Muscle layer of colon (tissue), 2 donors: ENCODE results near the gene SERPINE2.

Source experiments
- H3K27ac ChIP-seq: one replicate; pipeline ENCODE4 v1.7.0; 2013; ENCODE audit warnings: low read depth, mild to moderate bottlenecking, low read length, moderate library complexity
- H3K27me3 ChIP-seq, 2 donors: one replicate each; pipeline ENCODE4 v1.7.0; 2013; ENCODE audit warnings: low read length in 2 of 2, mild to moderate bottlenecking in 2 of 2; ENCODE audit not compliant: insufficient read depth in 2 of 2, control insufficient read depth in 1 of 2
- H3K36me3 ChIP-seq: one replicate; pipeline ENCODE4 v1.7.0; 2013; ENCODE audit warnings: mild to moderate bottlenecking, low read length; ENCODE audit not compliant: insufficient read depth
- H3K4me1 ChIP-seq: one replicate; pipeline ENCODE4 v1.7.0; 2013; ENCODE audit warnings: mild to moderate bottlenecking, low read length; ENCODE audit not compliant: insufficient read depth
- H3K4me3 ChIP-seq, 2 donors: one replicate each; pipeline ENCODE4 v1.7.0; 2013; ENCODE audit warnings: low read length in 2 of 2, low read depth in 1 of 2, mild to moderate bottlenecking in 1 of 2, moderate library complexity in 1 of 2
- H3K9ac ChIP-seq: one replicate; pipeline ENCODE4 v1.7.0; 2013; ENCODE audit warnings: low read length
- H3K9me3 ChIP-seq: one replicate; pipeline ENCODE4 v1.7.0; 2013; ENCODE audit warnings: mild to moderate bottlenecking, low read length
- donor health status: abdominal sarcoma.
- donor health status: Adenocarcinoma of cecum.

SERPINE2 gene, protein sequence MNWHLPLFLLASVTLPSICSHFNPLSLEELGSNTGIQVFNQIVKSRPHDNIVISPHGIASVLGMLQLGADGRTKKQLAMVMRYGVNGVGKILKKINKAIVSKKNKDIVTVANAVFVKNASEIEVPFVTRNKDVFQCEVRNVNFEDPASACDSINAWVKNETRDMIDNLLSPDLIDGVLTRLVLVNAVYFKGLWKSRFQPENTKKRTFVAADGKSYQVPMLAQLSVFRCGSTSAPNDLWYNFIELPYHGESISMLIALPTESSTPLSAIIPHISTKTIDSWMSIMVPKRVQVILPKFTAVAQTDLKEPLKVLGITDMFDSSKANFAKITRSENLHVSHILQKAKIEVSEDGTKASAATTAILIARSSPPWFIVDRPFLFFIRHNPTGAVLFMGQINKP

GRCh38 chr2:224039080-224039769 lies at the start of gene SERPINE2:
TSS of gene SERPINE2 (minus strand) at chr2:224039286. CDS start at chr2:224001900, 37,386 bp downstream.
- Histone ChIP-seq H3K9ac (no peak within 1 kb of the TSS), H3K27me3 (peaks cover 14 to 28% of the 10 kb centered on the region in 2 donors), H3K27ac (no peak within 1 kb of the TSS), H3K9me3 (no peaks in the 10 kb centered on the region), H3K36me3 (no peaks in the 10 kb centered on the region), H3K4me1 (peaks cover 4% of the 10 kb centered on the region), H3K4me3 (peak within 1 kb of the TSS; percentile 38)

GRCh38 chr2:224086226-224086914 lies 47.3 kb upstream of the SERPINE2 start:
- Histone ChIP-seq H3K27ac (no peak overlapping the region), H3K4me1 (no peaks in the 10 kb centered on the region), H3K27me3 (no peaks in the 10 kb centered on the region), H3K36me3 (no peaks in the 10 kb centered on the region), H3K9me3 (no peaks in the 10 kb centered on the region), H3K4me3 (no peak overlapping the region), H3K9ac (no peak overlapping the region)

GRCh38 chr2:224085811-224086210 lies 46.7 kb upstream of the SERPINE2 start:
- H3K27ac ChIP-seq: no peak overlapping the region

GRCh38 chr2:224085246-224085645 lies 46.2 kb upstream of the SERPINE2 start:
- Histone ChIP-seq H3K9ac (no peak overlapping the region), H3K9me3 (no peaks in the 10 kb centered on the region), H3K4me3 (no peak overlapping the region), H3K27ac (no peak overlapping the region), H3K36me3 (no peaks in the 10 kb centered on the region), H3K27me3 (no peaks in the 10 kb centered on the region), H3K4me1 (no peaks in the 10 kb centered on the region)

More at GRCh38 chr2:224085811-224086210, 46.7 kb upstream of the SERPINE2 start:
- Histone ChIP-seq H3K4me3 (no peak overlapping the region), H3K36me3 (no peaks in the 10 kb centered on the region), H3K9ac (no peak overlapping the region), H3K9me3 (no peaks in the 10 kb centered on the region), H3K4me1 (no peaks in the 10 kb centered on the region), H3K27me3 (no peaks in the 10 kb centered on the region)

- no peaks in the 10 kb centered on the region for H3K4me1 ChIP-seq
- no peaks in the 10 kb centered on the region for H3K27me3 ChIP-seq
- no peak overlapping the region for H3K9ac ChIP-seq
- H3K27ac ChIP-seq: no peak overlapping the region
- no peaks in the 10 kb centered on the region for H3K9me3 ChIP-seq
- H3K4me3 ChIP-seq: no peak overlapping the region
- no peaks in the 10 kb centered on the region for H3K36me3 ChIP-seq
Observed at GRCh38 chr2:224084266-224084892, 45.3 kb upstream of the SERPINE2 start.

DNA sequence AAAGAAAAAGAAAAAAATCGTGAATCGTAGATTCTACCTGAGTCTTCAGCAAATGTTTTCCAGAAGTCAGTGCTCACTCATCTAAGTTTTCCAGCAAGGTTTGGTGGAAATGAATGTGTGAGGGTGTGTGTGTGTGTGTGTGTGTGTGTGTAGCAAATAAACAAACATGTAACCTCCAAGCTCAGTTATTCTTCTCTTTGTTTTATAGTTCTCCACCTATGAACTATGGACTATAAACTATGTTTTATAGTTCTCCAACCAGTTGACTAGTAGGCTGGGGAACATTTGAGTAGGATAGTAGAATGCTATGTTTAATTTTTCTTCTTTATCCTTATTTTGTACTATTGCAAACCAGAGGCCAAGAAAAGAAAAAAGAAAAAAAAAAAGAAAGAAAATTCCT lies 44.6 kb upstream of the SERPINE2 start:
- Histone ChIP-seq H3K4me3 (no peak overlapping the region), H3K27ac (no peak overlapping the region), H3K36me3 (no peaks in the 10 kb centered on the region), H3K9me3 (no peaks in the 10 kb centered on the region), H3K4me1 (no peaks in the 10 kb centered on the region), H3K27me3 (no peaks in the 10 kb centered on the region), H3K9ac (no peak overlapping the region)

DNA sequence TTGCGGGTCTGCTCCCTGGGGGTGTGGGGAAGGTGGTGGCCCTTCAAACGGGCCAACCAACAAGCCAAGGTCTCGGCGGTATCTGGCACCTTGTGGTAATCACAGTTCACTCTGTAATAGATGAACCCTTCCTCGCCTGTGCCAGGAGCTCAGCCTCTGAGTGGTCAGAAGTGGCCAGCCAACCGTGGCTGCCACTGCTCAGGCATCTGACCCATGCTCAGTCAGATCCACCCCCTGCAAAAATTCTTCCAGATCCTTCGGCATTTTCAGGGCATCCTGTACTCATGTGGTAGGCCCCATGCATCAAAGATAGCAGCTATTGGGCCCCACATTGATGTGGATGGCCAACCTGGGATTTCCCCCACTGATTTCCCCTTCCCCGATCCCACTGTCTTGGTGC lies 39.6 kb upstream of the SERPINE2 start:
- Histone ChIP-seq H3K4me3 (no peak overlapping the region), H3K27me3 (no peaks in the 10 kb centered on the region), H3K4me1 (no peaks in the 10 kb centered on the region), H3K9ac (no peak overlapping the region), H3K27ac (no peak overlapping the region), H3K9me3 (no peaks in the 10 kb centered on the region), H3K36me3 (no peaks in the 10 kb centered on the region)

DNA sequence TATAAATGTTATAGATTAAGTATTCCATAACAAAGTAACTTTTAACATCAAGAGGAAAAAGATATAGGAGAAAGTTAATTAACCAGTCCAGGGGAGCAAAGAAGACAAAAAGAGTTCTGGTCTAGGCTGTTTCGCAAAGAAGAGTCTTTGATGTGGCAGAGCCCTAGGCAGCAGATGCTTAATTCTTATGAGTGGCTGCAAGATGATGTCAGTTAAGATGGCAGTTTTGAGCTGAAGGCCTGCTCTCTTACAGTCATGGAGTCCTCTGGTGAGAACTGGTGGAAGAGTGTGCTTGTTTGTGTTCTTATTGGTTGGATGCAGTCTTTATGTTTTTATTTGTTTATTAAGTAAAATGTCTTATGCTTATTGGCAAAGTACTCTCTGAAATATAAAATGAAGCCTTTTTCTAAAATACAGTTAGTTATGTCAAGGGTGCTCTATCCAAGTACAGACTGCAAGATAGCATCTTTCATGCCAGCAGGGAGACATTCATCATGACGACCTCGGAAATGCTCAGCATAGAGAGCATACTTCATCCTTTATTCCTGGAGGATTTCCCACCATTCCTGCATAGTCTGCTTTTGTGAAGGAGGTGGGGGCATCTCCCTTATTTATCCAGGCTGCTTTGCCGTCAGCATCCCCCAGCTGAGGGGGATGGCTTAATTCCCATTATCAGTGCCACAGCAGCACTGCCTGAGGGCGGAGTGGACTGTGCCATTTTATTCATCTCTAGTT lies 38.9 kb upstream of the SERPINE2 start:
- no peak overlapping the region for H3K9ac ChIP-seq

DNA sequence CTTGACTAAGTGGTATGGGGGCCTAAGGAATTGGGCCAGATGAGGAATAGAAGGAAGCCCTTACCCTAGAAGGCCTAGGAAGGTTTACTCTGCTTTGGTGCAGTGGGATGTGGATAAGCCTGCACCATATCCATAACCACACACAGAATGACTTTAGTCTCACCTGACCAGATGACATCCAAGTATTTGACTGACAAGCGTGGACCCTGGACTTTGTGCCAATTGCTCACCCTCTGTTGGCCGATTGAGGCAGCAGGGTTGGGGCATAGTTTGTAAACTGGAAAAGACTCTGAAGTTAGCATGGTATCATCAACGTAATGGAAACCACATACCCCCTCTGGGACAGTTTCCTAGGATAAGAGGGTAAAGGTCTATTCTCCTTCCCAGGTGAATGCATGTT lies 36.5 kb upstream of the SERPINE2 start:
- no peak overlapping the region for H3K9ac ChIP-seq
- no peaks in the 10 kb centered on the region for H3K9me3 ChIP-seq
- no peak overlapping the region for H3K27ac ChIP-seq
- H3K27me3 ChIP-seq: no peaks in the 10 kb centered on the region
- no peak overlapping the region for H3K4me3 ChIP-seq
- H3K4me1 ChIP-seq: no peaks in the 10 kb centered on the region
- no peaks in the 10 kb centered on the region for H3K36me3 ChIP-seq

More for the DNA sequence above, 38.9 kb upstream of the SERPINE2 start:
- no peaks in the 10 kb centered on the region for H3K4me1 ChIP-seq
- H3K27me3 ChIP-seq: no peaks in the 10 kb centered on the region
- no peak overlapping the region for H3K27ac ChIP-seq
- H3K36me3 ChIP-seq: no peaks in the 10 kb centered on the region
- no peak overlapping the region for H3K4me3 ChIP-seq
- no peaks in the 10 kb centered on the region for H3K9me3 ChIP-seq

GRCh38 chr2:224073676-224074075 lies 34.6 kb upstream of the SERPINE2 start:
- no peaks in the 10 kb centered on the region for H3K27me3 ChIP-seq
- no peaks in the 10 kb centered on the region for H3K4me1 ChIP-seq
- H3K27ac ChIP-seq: no peak overlapping the region
- H3K9ac ChIP-seq: no peak overlapping the region
- no peaks in the 10 kb centered on the region for H3K9me3 ChIP-seq
- H3K36me3 ChIP-seq: no peaks in the 10 kb centered on the region
- no peak overlapping the region for H3K4me3 ChIP-seq
